Measurements from ENCODE around the gene PEX6.

PEX6 gene

GRCh38 chr6:42968783-42969182 lies 10.2 kb downstream of the PEX6 start:
- TF ChIP-seq CTCF (IDR thresholded peaks at IDR 0.05; ENCODE audit: low read depth, low read length), result no peak
- Histone ChIP-seq H3K27ac (peak overlapping the region; percentile 72), H3K27me3 (ENCODE audit: insufficient read depth, low read depth, severe bottlenecking) (no peaks in the 10 kb centered on the region), H3K4me3 (ENCODE audit: low read depth, low read length) (no peak overlapping the region), H3K36me3 (peaks cover 37% of the 10 kb centered on the region), H3K9me3 (ENCODE audit: severe bottlenecking) (no peaks in the 10 kb centered on the region)
- no peak for DNase-seq

GRCh38 chr6:42968126-42968701 lies 10.8 kb downstream of the PEX6 start:
- Histone ChIP-seq H3K4me3 (ENCODE audit: low read depth, low read length) (no peak overlapping the region), H3K9me3 (ENCODE audit: severe bottlenecking) (no peaks in the 10 kb centered on the region), H3K27me3 (ENCODE audit: insufficient read depth, low read depth, severe bottlenecking) (no peaks in the 10 kb centered on the region), H3K27ac (peak overlapping the region; percentile 72), H3K36me3 (peaks cover 35% of the 10 kb centered on the region)
- DNase-seq, result no peak
- no peak for TF ChIP-seq CTCF (IDR thresholded peaks at IDR 0.05; ENCODE audit: low read depth, low read length)

DNA sequence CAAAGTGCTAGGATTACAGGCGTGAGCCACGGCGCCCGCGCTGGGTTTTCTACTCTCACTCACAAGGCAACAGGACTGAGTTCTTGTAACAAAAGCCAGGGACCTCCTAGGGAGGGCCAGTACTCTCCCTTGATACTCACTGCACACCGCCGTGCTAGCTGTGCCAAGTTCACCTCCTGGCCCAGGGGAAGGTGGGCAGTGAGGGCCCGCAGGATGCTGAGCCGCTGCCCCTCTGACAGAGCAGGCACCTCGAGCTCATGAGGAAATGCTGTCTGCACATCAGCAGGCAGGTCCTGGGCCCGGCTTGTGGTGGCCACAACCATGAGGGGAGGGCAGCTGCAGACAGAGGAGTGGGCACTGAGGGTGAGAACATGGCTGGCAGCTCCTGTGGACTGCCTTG lies 11.8 kb downstream of the PEX6 start:
- Histone ChIP-seq H3K4me3 (ENCODE audit: low read depth, low read length) (no peak overlapping the region), H3K9me3 (ENCODE audit: severe bottlenecking) (no peaks in the 10 kb centered on the region), H3K27ac (no peak overlapping the region), H3K27me3 (ENCODE audit: insufficient read depth, low read depth, severe bottlenecking) (no peaks in the 10 kb centered on the region), H3K36me3 (peaks cover 38% of the 10 kb centered on the region)
- no peak for DNase-seq
- no peak for TF ChIP-seq CTCF (IDR thresholded peaks at IDR 0.05; ENCODE audit: low read depth, low read length)

DNA sequence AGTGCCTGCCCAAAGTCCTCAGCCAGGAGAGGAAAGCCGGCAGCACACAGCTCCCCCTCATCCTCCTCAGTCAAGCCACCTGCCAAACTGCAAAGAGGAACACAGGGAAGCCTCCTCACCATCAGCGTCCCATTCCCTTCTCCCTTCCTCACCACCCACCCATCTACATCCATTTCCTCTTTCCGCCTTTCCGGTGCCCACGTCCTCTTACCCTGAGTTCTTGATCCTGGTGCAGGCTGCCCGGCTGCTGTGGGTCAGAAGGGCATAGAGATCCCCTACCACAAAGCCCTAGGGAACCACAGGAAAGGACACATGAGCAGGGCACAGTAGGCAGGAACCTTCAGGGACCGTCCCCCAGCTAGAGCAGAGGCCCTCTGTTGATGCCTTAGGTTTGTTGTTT lies 12.4 kb downstream of the PEX6 start:
- peaks cover 43% of the 10 kb centered on the region for H3K36me3 ChIP-seq
- H3K4me3 ChIP-seq (ENCODE audit: low read depth, low read length), result no peak overlapping the region
- TF ChIP-seq CTCF (IDR thresholded peaks at IDR 0.05; ENCODE audit: low read depth, low read length), result no peak

DNA sequence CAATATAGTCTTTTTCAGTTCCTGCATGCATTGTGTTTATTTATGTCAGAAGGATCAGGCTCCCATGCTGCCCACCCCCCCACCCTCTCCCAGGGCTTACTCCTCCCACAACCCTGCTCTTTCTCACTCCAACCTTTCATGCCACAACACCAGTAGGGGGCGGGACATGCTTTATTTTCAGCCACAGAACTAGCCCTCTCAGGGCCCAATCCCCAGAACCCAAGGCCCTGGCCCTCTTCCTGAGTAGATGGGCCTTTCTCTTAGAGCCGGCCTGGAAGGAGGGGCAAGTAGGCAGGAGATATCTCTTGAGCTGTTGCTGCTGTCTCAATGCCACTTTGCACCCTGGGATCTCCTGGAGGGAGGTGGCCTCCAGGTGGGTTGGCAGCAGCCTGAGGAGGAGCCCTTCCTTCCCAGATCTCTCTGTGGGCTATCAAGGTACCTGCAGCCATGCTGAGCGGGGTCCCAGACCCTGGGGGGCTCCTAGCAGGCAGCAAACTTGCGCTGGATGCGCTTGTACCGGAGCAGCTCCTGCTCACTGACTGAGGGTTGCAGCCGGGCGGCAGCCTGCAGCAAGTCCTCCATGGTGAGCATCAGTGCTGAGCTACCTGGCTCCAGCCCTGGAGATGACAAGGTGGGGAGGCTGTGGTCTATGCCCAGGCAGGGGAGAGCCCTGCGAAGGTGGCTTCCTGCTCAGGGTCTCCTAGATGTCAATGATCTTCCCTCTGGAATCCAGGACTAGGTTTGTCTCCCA lies 15.0 kb downstream of the PEX6 start:
- peak; percentile 96 for DNase-seq
- peaks cover 42% of the 10 kb centered on the region for H3K36me3 ChIP-seq
- peak; percentile 74 for TF ChIP-seq CTCF (IDR thresholded peaks at IDR 0.05; ENCODE audit: low read depth, low read length)
- H3K4me3 ChIP-seq (ENCODE audit: low read depth, low read length), result no peak overlapping the region
- no peak overlapping the region for H3K27ac ChIP-seq
- no peaks in the 10 kb centered on the region for H3K27me3 ChIP-seq (ENCODE audit: insufficient read depth, low read depth, severe bottlenecking)
- H3K9me3 ChIP-seq (ENCODE audit: severe bottlenecking), result no peaks in the 10 kb centered on the region

More for the DNA sequence above, 12.4 kb downstream of the PEX6 start:
- DNase-seq, result no peak
- H3K27ac ChIP-seq, result no peak overlapping the region
- no peaks in the 10 kb centered on the region for H3K9me3 ChIP-seq (ENCODE audit: severe bottlenecking)
- no peaks in the 10 kb centered on the region for H3K27me3 ChIP-seq (ENCODE audit: insufficient read depth, low read depth, severe bottlenecking)
